SK-N-SH (cell line): Measurements from ENCODE around the gene SV2B. TPM values are rescaled to one million over a fixed set of nuclear protein-coding genes. Genes with fewer than 3 reads are reported as not detected.

ENCODE experiments used
- CTCF ChIA-PET: fragments of 300-600, 350-600 bp; formaldehyde crosslinking; extraction: SDS; loops from one replicate; lab custom pipeline; 2021; lab: Yijun Ruan, JAX
- POLR2A ChIA-PET: fragments of 350-600 bp; sonication (Branson Sonifier 250); formaldehyde crosslinking; extraction: SDS; loops from one replicate; lab custom pipeline; 2020; ENCODE audit warnings: antibody characterized with exemption, inconsistent platforms; lab: Yijun Ruan, JAX
- DNase-seq: peaks from one replicate; pipeline ENCODE4 v3.0.0; 2012
- H2AFZ ChIP-seq: fragments of 200-600 bp; sonication (generic); 2 replicates; pipeline ENCODE4 v1.8.1; 2016; ENCODE audit warnings: antibody characterized with exemption, mild to moderate bottlenecking, low read depth
- H3F3A ChIP-seq: fragments of 200-600 bp; sonication (generic); replicated peaks from 2 replicates; pipeline ENCODE3; 2016; ENCODE audit warnings: antibody characterized with exemption, mild to moderate bottlenecking; ENCODE audit not compliant: insufficient read depth
- H3K27ac ChIP-seq, 2 experiments: fragments of 200-500 bp in 1 of 2; fragments of 200-600 bp in 1 of 2; sonication (Bioruptor generic) in 1 of 2; sonication (generic), shearing (Covaris generic) in 1 of 2; 2 replicates each; pipeline versions ENCODE4 v1.5.1 to v1.6.1; 2014 to 2016; ENCODE audit warnings: low read depth in 2 of 2, inconsistent platforms in 1 of 2, low read length in 1 of 2, mild to moderate bottlenecking in 1 of 2, mixed read lengths in 1 of 2
- H3K27me3 ChIP-seq: fragments of 200-600 bp; sonication (generic), shearing (Covaris generic); 2 replicates; pipeline ENCODE4 v1.6.1; 2016; ENCODE audit warnings: mixed run types; ENCODE audit not compliant: insufficient read depth
- H3K36me3 ChIP-seq, 2 experiments: fragments of 200-500 bp in 1 of 2; fragments of 200-600 bp in 1 of 2; sonication (Bioruptor generic) in 1 of 2; sonication (generic) in 1 of 2; replicated peaks in 1 of 2; 2 replicates each; pipeline versions ENCODE3 to v1.5.1; 2014 to 2016; ENCODE audit warnings: low read length in 1 of 2, mild to moderate bottlenecking in 1 of 2; ENCODE audit not compliant: insufficient read depth in 2 of 2, control insufficient read depth in 1 of 2
- H3K4me1 ChIP-seq, 2 experiments: fragments of 200-500 bp in 1 of 2; fragments of 200-600 bp in 1 of 2; sonication (Bioruptor generic) in 1 of 2; sonication (generic), shearing (Covaris generic) in 1 of 2; 2 replicates each; pipeline versions ENCODE4 v1.5.1 to v1.6.1; 2014 to 2016; ENCODE audit warnings: low read depth in 1 of 2, low read length in 1 of 2, mixed run types in 1 of 2; ENCODE audit not compliant: insufficient read depth in 2 of 2, control insufficient read depth in 1 of 2
- H3K4me2 ChIP-seq: fragments of 200-600 bp; sonication (generic), shearing (Covaris generic); 2 replicates; pipeline ENCODE4 v1.6.1; 2017; ENCODE audit warnings: mixed run types
- H3K4me3 ChIP-seq, 2 experiments: fragments of 200-500 bp in 1 of 2; fragments of 200-600 bp in 1 of 2; sonication (Bioruptor generic) in 1 of 2; sonication (generic), shearing (Covaris generic) in 1 of 2; 2 replicates each; pipeline versions ENCODE4 v1.5.1 to v1.8.1; 2014 to 2016; ENCODE audit warnings: low read depth in 2 of 2, inconsistent platforms in 1 of 2, low read length in 1 of 2, mild to moderate bottlenecking in 1 of 2, mixed read lengths in 1 of 2, moderate library complexity in 1 of 2
- H3K79me2 ChIP-seq: fragments of 200-600 bp; sonication (generic); 2 replicates; pipeline ENCODE4 v1.8.1; 2017; ENCODE audit warnings: mild to moderate bottlenecking; ENCODE audit not compliant: insufficient read depth
- H3K9ac ChIP-seq: fragments of 200-600 bp; sonication (generic); 2 replicates; pipeline ENCODE4 v1.6.1; 2017; ENCODE audit warnings: mixed run types
- H3K9me2 ChIP-seq: fragments of 200-600 bp; sonication (generic); 2 replicates; pipeline ENCODE4 v1.6.1; 2017; ENCODE audit warnings: mixed run types
- H3K9me3 ChIP-seq: fragments of 200-600 bp; sonication (generic); 2 replicates; pipeline ENCODE4 v1.6.1; 2017; ENCODE audit warnings: mixed run types, mild to moderate bottlenecking, moderate library complexity
- H4K20me1 ChIP-seq: fragments of 200-600 bp; sonication (generic); 2 replicates; pipeline ENCODE4 v1.6.1; 2017; ENCODE audit warnings: mild to moderate bottlenecking, mixed run types; ENCODE audit not compliant: insufficient read depth
- CHD2 ChIP-seq: fragments of 150-350 bp; IDR thresholded peaks from 2 replicates; pipeline ENCODE4 v1.6.1; 2018; ENCODE audit warnings: low read length; ENCODE audit not compliant: partially characterized antibody
- FOXM1 ChIP-seq: IDR thresholded peaks from 2 replicates; pipeline ENCODE4 v1.4.0; 2012; ENCODE audit warnings: low read depth, mild to moderate bottlenecking
- GATA2 ChIP-seq: sonication (generic); formaldehyde crosslinking; IDR thresholded peaks from 2 replicates; pipeline ENCODE4 v1.5.0; 2020; ENCODE audit warnings: mild to moderate bottlenecking, missing genetic modification reagents
- JUND ChIP-seq: IDR thresholded peaks from 2 replicates; pipeline ENCODE4 v1.4.0; 2012
- MAX ChIP-seq: IDR thresholded peaks from 2 replicates; pipeline ENCODE4 v1.4.0; 2012; ENCODE audit warnings: low read depth
- MEF2A ChIP-seq: IDR thresholded peaks from 2 replicates; pipeline ENCODE4 v1.4.0; 2012; ENCODE audit warnings: low read depth, borderline replicate concordance
- SIN3A ChIP-seq: IDR thresholded peaks from 2 replicates; pipeline ENCODE4 v1.6.1; 2012; ENCODE audit warnings: low read depth, mild to moderate bottlenecking, low read length, moderate library complexity, borderline replicate concordance
- SMC3 ChIP-seq: IDR thresholded peaks from 2 replicates; pipeline ENCODE4 v1.6.1; 2012; ENCODE audit warnings: low read depth, low read length, improper control_type of control experiment
- TAF1 ChIP-seq: IDR thresholded peaks from 2 replicates; pipeline ENCODE4 v1.6.1; 2012; ENCODE audit warnings: low read depth, mild to moderate bottlenecking, low read length, moderate library complexity, borderline replicate concordance
- TCF12 ChIP-seq: IDR thresholded peaks from 2 replicates; pipeline ENCODE4 v1.4.0; 2012
- USF2 ChIP-seq: fragments of 150-350 bp; IDR thresholded peaks from 2 replicates; pipeline ENCODE4 v1.6.1; 2017; ENCODE audit warnings: antibody characterized with exemption, low read length, low read depth, borderline replicate concordance
- WGBS: methylation state at CpG from one replicate; pipeline ENCODE4 v1.1.6; 2017; ENCODE audit warnings: low lambda C conversion rate; 5-methylcytosine and 5-hydroxymethylcytosine counted together
- polyA plus RNA-seq, 3 experiments: library from polyadenylated mRNA; depleted of rRNA; stranded (reverse); fragments of >200 nt; gene quantifications; 2 replicates each; pipeline ENCODE4 v1.2.3, GENCODE V29; 2012

The SV2B gene
- polyA plus RNA-seq, 1 of the 3 experiments (the other 2 are of a cell fraction): not detected

GRCh38 chr15:91225741-91226140, 125.7 kb downstream of the SV2B start:
- no peak overlapping the region for H2AFZ ChIP-seq
- CTCF ChIA-PET: interaction anchor here (0.6 to 4.4 kb wide), 20 partner anchors 11 to 1003 kb away, joined by 3 to 66 read pairs (median 4); partner anchors contain the start of gene SV2B
- DNase-seq: no peak
- H3K27me3 ChIP-seq: no peaks in the 10 kb centered on the region
- TF ChIP-seq MAX (no peak), MEF2A (no peak), SMC3 (no peak), USF2 (no peak)
- H3K9me2 ChIP-seq: no peaks in the 10 kb centered on the region
- no peaks in the 10 kb centered on the region for H3K36me3 ChIP-seq
- POLR2A ChIA-PET: no interaction called here
- no peak overlapping the region for H3K4me3 ChIP-seq
- no peak overlapping the region for H3K9ac ChIP-seq
- no peak overlapping the region for H3K27ac ChIP-seq
- no peak overlapping the region for H3K4me2 ChIP-seq
- 17% methylated on average over 5 of the region's 5 CpGs for WGBS
- no peaks in the 10 kb centered on the region for H3K79me2 ChIP-seq
- no peaks in the 10 kb centered on the region for H3K9me3 ChIP-seq
- no peaks in the 10 kb centered on the region for H4K20me1 ChIP-seq
- H3K4me1 ChIP-seq: no peaks in the 10 kb centered on the region; a peak in 1 of 4 replicates
- no peaks in the 10 kb centered on the region for H3F3A ChIP-seq

GRCh38 chr15:91227117-91227516, 127.1 kb downstream of the SV2B start:
- H3K4me3 ChIP-seq: no peak overlapping the region
- H3K36me3 ChIP-seq: no peaks in the 10 kb centered on the region
- no peak overlapping the region for H3K9ac ChIP-seq
- H3K27me3 ChIP-seq: no peaks in the 10 kb centered on the region
- peaks cover 0 to 7% of the 10 kb centered on the region in 2 experiments; a peak in 2 of 4 replicates for H3K4me1 ChIP-seq
- H3K79me2 ChIP-seq: no peaks in the 10 kb centered on the region
- no peaks in the 10 kb centered on the region for H4K20me1 ChIP-seq
- 27% methylated on average over 3 of the region's 3 CpGs for WGBS
- no peaks in the 10 kb centered on the region for H3K9me2 ChIP-seq
- H3K4me2 ChIP-seq: no peak overlapping the region
- TF ChIP-seq FOXM1 (no peak), SIN3A (no peak), CHD2 (no peak), GATA2 (CRISPR knock-in tag) (no peak), JUND (no peak), USF2 (no peak), TAF1 (no peak), TCF12 (no peak)
- H3K27ac ChIP-seq: no peak overlapping the region
- H2AFZ ChIP-seq: no peak overlapping the region
- POLR2A ChIA-PET: no interaction called here
- H3K9me3 ChIP-seq: no peaks in the 10 kb centered on the region
- CTCF ChIA-PET: interaction anchor here (0.9 to 2.6 kb wide), 3 partner anchors 20 to 270 kb away, joined by 3 to 16 read pairs (median 10); no protein-coding TSS in a partner anchor
- no peak for DNase-seq
- H3F3A ChIP-seq: no peaks in the 10 kb centered on the region
